ENCODE measurements around the gene GRID1. TPM values are rescaled to one million over a fixed set of nuclear protein-coding genes. Genes with fewer than 3 reads are reported as not detected.

GRID1 gene
- polyA plus RNA-seq, 1 donor (not counting 4 experiments of a cell fraction or from before 2014, with no cell fraction given), result 0.01 TPM

DNA sequence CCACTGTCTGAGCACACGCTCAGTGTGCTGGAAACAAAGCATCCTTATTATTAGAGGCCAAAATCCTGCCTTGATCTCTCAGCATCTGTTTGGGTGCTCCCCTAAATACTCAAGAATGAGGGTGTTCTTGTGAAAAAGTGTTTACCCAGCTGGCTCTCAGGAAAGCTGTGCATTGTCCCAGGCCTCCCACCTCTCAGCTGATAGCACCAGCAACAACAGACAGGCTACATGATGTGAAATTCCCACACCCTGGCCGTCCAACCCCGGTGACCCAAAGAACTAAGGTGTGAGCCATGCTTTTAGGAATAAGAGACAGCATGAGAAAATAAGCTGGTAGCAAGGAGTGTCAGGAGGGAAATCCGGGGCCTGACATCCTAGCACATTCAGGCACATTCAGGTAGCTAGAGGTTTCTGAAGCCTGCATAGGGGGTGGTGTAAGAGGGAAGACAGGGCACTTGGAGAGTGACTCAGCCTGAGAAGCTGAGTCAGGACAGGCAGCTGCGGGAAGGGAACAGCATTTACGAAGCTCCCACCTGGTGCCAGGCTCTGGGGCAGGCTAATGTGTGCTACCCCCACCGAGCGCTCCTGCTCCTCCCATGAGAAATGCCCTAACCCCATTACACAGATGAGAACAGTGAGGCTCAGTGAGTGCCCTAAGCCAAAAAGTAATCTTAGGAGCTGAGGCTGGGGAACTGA is 205.6 kb downstream of the GRID1 start:
- dilution Hi-C loops (cut with MboI; ENCODE audit: extremely low pct_ligation_motif_present, low sequenced_read_pairs), result no loop called here
- no peak overlapping the region for H3K9ac ChIP-seq (ENCODE audit: control insufficient read depth, extremely low read depth, insufficient read depth, low read length)
- DNase-seq (ENCODE audit: low read depth, low spot score) (no peak), FAIRE-seq (no peak)
- no peaks in the 10 kb centered on the region for H4K20me1 ChIP-seq (ENCODE audit: control insufficient read depth, extremely low read depth, insufficient read depth, low read length)
- no peaks in the 10 kb centered on the region for H3K4me1 ChIP-seq (ENCODE audit: control insufficient read depth, extremely low read depth, insufficient read depth, low read length)
- no peaks in the 10 kb centered on the region for H3K36me3 ChIP-seq (ENCODE audit: control insufficient read depth in 2 of 2, extremely low read depth in 1 of 2, insufficient read depth in 2 of 2, low read length in 2 of 2)
- H3K79me2 ChIP-seq (ENCODE audit: control insufficient read depth, insufficient read depth, low read length), result no peaks in the 10 kb centered on the region
- H3K9me3 ChIP-seq (ENCODE audit: control insufficient read depth, low read depth, low read length), result no peaks in the 10 kb centered on the region
- no peak overlapping the region for H3K4me3 ChIP-seq (ENCODE audit: control insufficient read depth in 2 of 3, extremely low read depth in 1 of 3, insufficient read depth in 2 of 3, low read depth in 1 of 3, low read length in 3 of 3)
- H3K27me3 ChIP-seq (ENCODE audit: control insufficient read depth, extremely low read depth, insufficient read depth, low read length), result no peaks in the 10 kb centered on the region
- no peaks in the 10 kb centered on the region for H3K9me1 ChIP-seq (ENCODE audit: control insufficient read depth, extremely low read depth, insufficient read depth, low read length)
- no peak overlapping the region for H3K4me2 ChIP-seq (ENCODE audit: control insufficient read depth, extremely low read depth, insufficient read depth, low read depth, low read length)
- no peak overlapping the region for H2AFZ ChIP-seq (ENCODE audit: control insufficient read depth, low read length)
- no peak overlapping the region for H3K27ac ChIP-seq (ENCODE audit: control insufficient read depth, insufficient read depth, low read length)
- TF ChIP-seq EZH2 (IDR thresholded peaks at IDR 0.05; ENCODE audit: low read length) (no peak), CTCF (optimal IDR thresholded peaks at IDR 0.05 in 1 of 3, IDR thresholded peaks at IDR 0.05 in 1 of 3, conservative IDR thresholded peaks at IDR 0.05 in 1 of 3; ENCODE audit: extremely low read depth in 1 of 3, insufficient read depth in 2 of 3, low read length in 3 of 3) (no peak)

- Histone ChIP-seq H3K4me1 (ENCODE audit: control insufficient read depth, extremely low read depth, insufficient read depth, low read length) (no peaks in the 10 kb centered on the region), H4K20me1 (ENCODE audit: control insufficient read depth, extremely low read depth, insufficient read depth, low read length) (no peaks in the 10 kb centered on the region), H3K4me3 (ENCODE audit: control insufficient read depth in 2 of 3, extremely low read depth in 1 of 3, insufficient read depth in 2 of 3, low read depth in 1 of 3, low read length in 3 of 3) (no peak overlapping the region), H3K9me1 (ENCODE audit: control insufficient read depth, extremely low read depth, insufficient read depth, low read length) (no peaks in the 10 kb centered on the region), H2AFZ (ENCODE audit: control insufficient read depth, low read length) (no peak overlapping the region), H3K36me3 (ENCODE audit: control insufficient read depth in 2 of 2, extremely low read depth in 1 of 2, insufficient read depth in 2 of 2, low read length in 2 of 2) (no peaks in the 10 kb centered on the region), H3K27ac (ENCODE audit: control insufficient read depth, insufficient read depth, low read length) (no peak overlapping the region), H3K27me3 (ENCODE audit: control insufficient read depth, extremely low read depth, insufficient read depth, low read length) (no peaks in the 10 kb centered on the region), H3K4me2 (ENCODE audit: control insufficient read depth, extremely low read depth, insufficient read depth, low read depth, low read length) (no peak overlapping the region), H3K79me2 (ENCODE audit: control insufficient read depth, insufficient read depth, low read length) (no peaks in the 10 kb centered on the region), H3K9ac (ENCODE audit: control insufficient read depth, extremely low read depth, insufficient read depth, low read length) (no peak overlapping the region), H3K9me3 (ENCODE audit: control insufficient read depth, low read depth, low read length) (no peaks in the 10 kb centered on the region)
- TF ChIP-seq EZH2 (IDR thresholded peaks at IDR 0.05; ENCODE audit: low read length) (no peak), CTCF (optimal IDR thresholded peaks at IDR 0.05 in 1 of 3, IDR thresholded peaks at IDR 0.05 in 1 of 3, conservative IDR thresholded peaks at IDR 0.05 in 1 of 3; ENCODE audit: extremely low read depth in 1 of 3, insufficient read depth in 2 of 3, low read length in 3 of 3) (no peak)
- dilution Hi-C loops (cut with MboI; ENCODE audit: extremely low pct_ligation_motif_present, low sequenced_read_pairs), result no loop called here
- FAIRE-seq (no peak), DNase-seq (ENCODE audit: low read depth, low spot score) (no peak)
Measured at GRCh38 chr10:86159797-86160196, 206.8 kb downstream of the GRID1 start.
